A673 (cell line): ENCODE results near the gene UBE2L5. TPM values are rescaled to one million over a fixed set of nuclear protein-coding genes. Genes with fewer than 3 reads are reported as not detected.

Source experiments
- BruUV-seq: library from RNA; stranded (reverse); fragments of 400-500 nt; replicated peaks from 2 replicates; lab custom pipeline; 2021; lab: Mats Ljungman, UMichigan
- CTCF ChIA-PET: fragments of 300-600 bp; sonication (Branson Sonifier 250); formaldehyde crosslinking; loops from one replicate; lab custom pipeline; 2022; ENCODE audit warnings: antibody characterized with exemption; lab: Charles Lee
- POLR2A ChIA-PET: fragments of 300-600 bp; sonication (Branson Sonifier 250); formaldehyde crosslinking; loops from one replicate; lab custom pipeline; 2022; ENCODE audit warnings: antibody characterized with exemption; ENCODE audit not compliant: low non-redundant PET; lab: Charles Lee
- DNase-seq: peaks from one replicate; pipeline ENCODE4 v3.0.0-alpha.2; 2015; ENCODE audit warnings: low spot score
- H3K27ac ChIP-seq: fragments of 200-600 bp; sonication (generic); 2 replicates; pipeline ENCODE4 v1.5.1; 2016; ENCODE audit warnings: mixed run types, low read depth, mild to moderate bottlenecking, mixed read lengths, antibody characterized with exemption, low read length; ENCODE audit not compliant: poor library complexity, severe bottlenecking
- H3K27me3 ChIP-seq: fragments of 200-600 bp; sonication (generic); replicated peaks from 2 replicates; pipeline ENCODE4 v1.6.1; 2017; ENCODE audit warnings: mixed run types, low read depth, mild to moderate bottlenecking, mixed read lengths, antibody characterized with exemption, low read length; ENCODE audit not compliant: insufficient read depth, poor library complexity
- H3K36me3 ChIP-seq: fragments of 200-600 bp; sonication (generic); 2 replicates; pipeline ENCODE4 v1.6.1; 2016; ENCODE audit warnings: mixed run types, mild to moderate bottlenecking, mixed read lengths, antibody characterized with exemption, low read length; ENCODE audit not compliant: insufficient read depth, poor library complexity, severe bottlenecking
- H3K4me1 ChIP-seq: fragments of 200-600 bp; sonication (generic); 2 replicates; pipeline ENCODE4 v1.6.1; 2017; ENCODE audit warnings: mixed run types, mild to moderate bottlenecking, mixed read lengths, antibody characterized with exemption, low read length; ENCODE audit not compliant: insufficient read depth, poor library complexity, severe bottlenecking
- H3K4me3 ChIP-seq: fragments of 200-600 bp; sonication (generic); 2 replicates; pipeline ENCODE4 v1.5.1; 2016; ENCODE audit warnings: low read depth, mixed run types, mild to moderate bottlenecking, mixed read lengths, low read length; ENCODE audit not compliant: poor library complexity, severe bottlenecking
- H3K9me3 ChIP-seq: fragments of 200-600 bp; sonication (generic); 2 replicates; pipeline ENCODE4 v1.6.1; 2016; ENCODE audit warnings: mixed run types, low read depth, mild to moderate bottlenecking, mixed read lengths, antibody characterized with exemption, low read length; ENCODE audit not compliant: poor library complexity, severe bottlenecking
- EZH2 ChIP-seq: fragments of 200-600 bp; sonication (generic); IDR thresholded peaks from 2 replicates; pipeline ENCODE4 v1.6.1; 2017; ENCODE audit warnings: borderline replicate concordance, low read depth, mild to moderate bottlenecking, mixed read lengths, antibody characterized with exemption, low read length; ENCODE audit not compliant: poor library complexity, severe bottlenecking
- intact Hi-C: fragments of 100-400 bp; cut with micrococcal nuclease; formaldehyde crosslinking; loops from one replicate; pipeline ENCODE4 v1.10.0; 2022; ENCODE audit not compliant: unreplicated experiment
- total RNA-seq: library from RNA; stranded (reverse); gene quantifications from 2 replicates; pipeline ENCODE4 v1.2.3, GENCODE V29; 2021
- TF ChIP-seq, protein P1 (sequence below): fragments of 300-800, 200-600 bp; sonication (generic); conservative IDR thresholded peaks from 2 replicates; pipeline ENCODE4 v1.5.1; 2017; ENCODE audit warnings: low read depth, mild to moderate bottlenecking, antibody characterized with exemption, low read length, moderate library complexity, mixed read lengths

Gene UBE2L5
- total RNA-seq, 1 experiment from 2014 or later, result 0.21 TPM

DNA sequence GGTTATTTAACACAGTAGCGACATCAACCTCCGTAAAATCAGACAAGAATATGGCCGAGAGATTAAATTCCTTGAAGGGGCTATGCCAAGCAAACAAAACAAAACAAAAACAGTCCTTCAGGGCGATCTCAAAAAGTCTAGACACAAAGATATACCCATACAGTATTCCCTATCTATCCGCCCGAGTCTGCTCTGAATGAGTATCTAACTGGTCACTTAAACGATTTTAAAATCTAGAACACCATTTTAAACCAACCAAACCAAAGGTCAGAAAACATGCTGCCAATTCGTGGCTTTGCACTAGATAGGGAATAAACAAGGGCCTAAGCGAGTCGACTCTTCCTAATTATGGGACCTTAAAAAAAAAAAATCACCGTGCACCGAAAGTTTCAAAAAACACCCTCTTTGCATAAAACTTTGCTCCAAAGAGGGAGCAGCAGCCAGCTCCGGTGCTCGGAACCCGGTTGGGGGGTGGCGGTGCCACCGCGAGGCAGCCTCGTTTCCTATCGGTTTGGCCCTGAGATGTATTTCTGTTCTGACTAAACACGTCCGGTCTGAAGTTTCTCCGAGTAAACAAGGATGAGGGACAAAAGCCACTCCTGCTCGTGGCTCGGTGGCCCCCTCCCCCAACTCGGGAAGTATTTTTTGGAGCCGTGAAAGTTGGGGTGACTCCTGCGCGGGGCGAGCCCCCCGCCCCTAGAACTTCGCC, 41.6 kb downstream of the UBE2L5 start:
- no peaks in the 10 kb centered on the region for H3K27me3 ChIP-seq
- peak; percentile 63 for DNase-seq
- H3K4me3 ChIP-seq, result peak overlapping the region; percentile 65
- peaks cover 39% of the 10 kb centered on the region for H3K36me3 ChIP-seq
- no peak for TF ChIP-seq EZH2
- TF ChIP-seq, protein P1, sequence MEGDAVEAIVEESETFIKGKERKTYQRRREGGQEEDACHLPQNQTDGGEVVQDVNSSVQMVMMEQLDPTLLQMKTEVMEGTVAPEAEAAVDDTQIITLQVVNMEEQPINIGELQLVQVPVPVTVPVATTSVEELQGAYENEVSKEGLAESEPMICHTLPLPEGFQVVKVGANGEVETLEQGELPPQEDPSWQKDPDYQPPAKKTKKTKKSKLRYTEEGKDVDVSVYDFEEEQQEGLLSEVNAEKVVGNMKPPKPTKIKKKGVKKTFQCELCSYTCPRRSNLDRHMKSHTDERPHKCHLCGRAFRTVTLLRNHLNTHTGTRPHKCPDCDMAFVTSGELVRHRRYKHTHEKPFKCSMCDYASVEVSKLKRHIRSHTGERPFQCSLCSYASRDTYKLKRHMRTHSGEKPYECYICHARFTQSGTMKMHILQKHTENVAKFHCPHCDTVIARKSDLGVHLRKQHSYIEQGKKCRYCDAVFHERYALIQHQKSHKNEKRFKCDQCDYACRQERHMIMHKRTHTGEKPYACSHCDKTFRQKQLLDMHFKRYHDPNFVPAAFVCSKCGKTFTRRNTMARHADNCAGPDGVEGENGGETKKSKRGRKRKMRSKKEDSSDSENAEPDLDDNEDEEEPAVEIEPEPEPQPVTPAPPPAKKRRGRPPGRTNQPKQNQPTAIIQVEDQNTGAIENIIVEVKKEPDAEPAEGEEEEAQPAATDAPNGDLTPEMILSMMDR, result no peak
- POLR2A ChIA-PET, result interaction anchor here (0.7 kb wide), 1 partner anchor 155 kb away, joined by 7 read pairs; no protein-coding TSS in a partner anchor
- H3K4me1 ChIP-seq, result peaks cover 42% of the 10 kb centered on the region
- H3K9me3 ChIP-seq, result no peaks in the 10 kb centered on the region
- BruUV-seq, result no TSS peak
- CTCF ChIA-PET, result no interaction called here
- intact Hi-C loops, result no loop called here
- peak overlapping the region; percentile 94 for H3K27ac ChIP-seq

DNA sequence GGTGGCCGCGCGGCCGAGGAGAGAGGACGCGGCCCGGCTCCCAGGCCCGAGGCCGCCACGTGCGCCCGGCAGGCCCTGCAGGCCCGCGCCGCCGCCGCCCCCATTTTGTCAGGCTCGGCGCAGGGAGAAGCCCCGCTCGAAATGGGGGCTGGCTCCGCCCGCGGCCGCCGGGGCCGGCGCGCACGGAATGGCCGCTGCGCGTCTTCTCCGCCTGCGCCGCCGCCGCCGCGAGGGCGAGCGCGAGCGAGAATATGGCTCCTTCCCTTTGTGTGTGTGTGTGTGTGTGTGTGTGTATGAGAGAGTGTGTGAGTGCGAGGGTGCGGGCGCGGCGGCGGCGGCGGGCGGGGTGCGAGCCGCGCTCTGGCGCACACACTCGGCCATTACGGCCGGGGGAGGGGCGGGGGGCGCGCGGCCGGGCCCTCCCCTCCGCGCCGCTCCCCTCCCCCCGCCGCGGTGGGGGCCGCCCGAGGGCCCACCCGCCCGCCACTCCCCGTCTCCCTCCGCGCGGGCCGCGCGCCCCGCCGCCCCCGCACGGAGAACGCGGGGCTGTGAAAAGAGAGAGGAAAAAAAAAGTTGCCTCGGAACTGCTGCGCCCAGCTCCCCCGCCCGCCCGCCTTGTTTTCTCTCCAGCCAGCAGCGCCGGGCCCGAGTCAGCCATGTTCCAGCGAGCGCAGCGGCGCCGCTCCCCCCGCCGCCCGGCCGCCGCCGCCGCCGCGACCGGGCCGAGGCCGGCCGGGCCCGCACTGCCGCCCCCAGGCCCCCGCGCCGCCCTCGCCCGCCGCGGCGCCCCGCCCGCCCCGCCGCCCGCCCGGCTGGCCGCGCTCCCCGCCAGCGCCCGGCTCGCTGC, 42.4 kb downstream of the UBE2L5 start:
- peak overlapping the region; percentile 94 for H3K27ac ChIP-seq
- H3K4me3 ChIP-seq, result peak overlapping the region; percentile 65
- no peaks in the 10 kb centered on the region for H3K9me3 ChIP-seq
- intact Hi-C loops, result loop anchor here (5.0 kb wide), 2 partner anchors 108 to 338 kb away; no protein-coding TSS in a partner anchor
- ChIA-PET POLR2A (interaction anchor here (0.6 to 0.7 kb wide), 3 partner anchors 116 to 274 kb away, joined by 3 to 8 read pairs (median 7); no protein-coding TSS in a partner anchor), CTCF (no interaction called here)
- peaks cover 31% of the 10 kb centered on the region for H3K36me3 ChIP-seq
- TF ChIP-seq EZH2, result no peak
- TF ChIP-seq, protein P1, result no peak
- peaks cover 34% of the 10 kb centered on the region for H3K4me1 ChIP-seq
- H3K27me3 ChIP-seq, result no peaks in the 10 kb centered on the region
- BruUV-seq, result no TSS peak
- DNase-seq, result peak; percentile 89

DNA sequence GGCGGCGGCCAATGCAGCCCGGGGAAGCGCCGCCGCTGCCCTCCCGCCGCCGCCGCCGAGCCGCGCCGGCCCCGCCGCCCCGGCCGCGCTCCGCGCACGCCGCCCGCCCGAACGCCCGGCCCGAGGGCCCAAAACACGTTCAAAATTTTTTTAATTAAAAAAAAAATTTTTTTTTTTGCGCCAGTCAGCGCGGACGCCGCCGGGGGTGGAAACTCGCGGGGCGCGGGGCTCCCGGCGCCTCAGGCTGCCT, 43.0 kb downstream of the UBE2L5 start:
- Histone ChIP-seq H3K4me3 (peak overlapping the region; percentile 82), H3K9me3 (no peaks in the 10 kb centered on the region), H3K4me1 (peaks cover 32% of the 10 kb centered on the region), H3K27ac (peak overlapping the region; percentile 100), H3K27me3 (no peaks in the 10 kb centered on the region), H3K36me3 (peaks cover 27% of the 10 kb centered on the region)
- intact Hi-C loops, result loop anchor here (5.0 kb wide), 2 partner anchors 107 to 337 kb away; no protein-coding TSS in a partner anchor
- BruUV-seq, result no TSS peak
- ChIA-PET CTCF (no interaction called here), POLR2A (interaction anchor here (0.6 to 1.3 kb wide), 4 partner anchors 21 to 273 kb away, joined by 3 to 8 read pairs (median 4); partner anchors contain the start of gene UBE2L5)
- DNase-seq, result no peak
- TF ChIP-seq, protein P1, result no peak
- TF ChIP-seq EZH2, result no peak
